ENCODE data around the gene ABHD16B.
"Not testable (repeated sequence)": the region's sequence is repeated elsewhere in the genome, so short reads cannot be mapped to it uniquely, and the experiment has no call there.

ABHD16B gene

DNA sequence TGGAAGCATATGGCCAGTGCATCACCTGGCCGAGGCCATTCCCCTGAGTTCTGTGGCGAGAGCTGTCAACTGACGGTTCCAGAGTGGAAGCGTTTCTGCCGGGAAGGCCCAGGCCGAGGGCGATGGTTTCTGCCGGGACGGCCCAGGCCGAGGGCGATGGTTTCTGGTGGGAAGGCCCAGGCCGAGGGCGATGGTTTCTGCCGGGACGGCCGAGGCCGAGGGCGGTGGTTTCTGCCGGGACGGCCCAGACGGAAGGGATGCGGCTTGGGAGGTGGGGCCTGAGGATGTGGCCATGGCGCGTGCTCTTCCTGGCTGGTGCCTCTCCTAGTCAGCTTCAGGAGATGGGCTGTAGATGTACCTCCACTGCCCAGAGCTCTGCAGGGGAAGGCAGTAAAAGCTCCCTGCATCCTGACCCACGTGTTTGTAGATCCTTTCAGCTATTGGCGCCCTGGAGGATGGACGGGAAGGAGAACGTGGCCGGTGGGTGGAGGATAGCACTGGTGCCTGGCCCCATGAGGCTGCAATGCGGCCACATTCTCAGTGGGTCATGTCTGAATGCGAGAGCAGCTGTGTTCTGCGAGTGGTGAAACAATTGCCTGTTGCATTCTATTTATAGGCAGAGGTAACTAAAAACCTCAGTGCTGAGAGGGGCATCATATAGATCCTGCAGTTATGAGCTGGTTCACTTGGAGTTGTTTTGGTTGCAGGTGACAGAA lies 16.6 kb downstream of the ABHD16B start:
- no peak for DNase-seq (ENCODE audit: insufficient read length, low spot score)
- FAIRE-seq = no peak

GRCh38 chr20:63878899-63879663 lies 17.8 kb downstream of the ABHD16B start:
- DNase-seq (ENCODE audit: insufficient read length, low spot score) (no peak), FAIRE-seq (no peak)
- TF ChIP-seq SPI1 (IDR thresholded peaks at IDR 0.05; ENCODE audit: low read depth, low read length) = no peak

More for the DNA sequence above, 16.6 kb downstream of the ABHD16B start:
- TF ChIP-seq TAF1 (IDR thresholded peaks at IDR 0.05; ENCODE audit: low read depth, low read length) (no peak), SPI1 (IDR thresholded peaks at IDR 0.05; ENCODE audit: low read depth, low read length) (no peak), PAX5 (IDR thresholded peaks at IDR 0.05; ENCODE audit: insufficient read depth, low read length, severe bottlenecking) (no peak), POU2F2 (IDR thresholded peaks at IDR 0.05; ENCODE audit: low read depth, low read length) (no peak), POLR2AphosphoS5 (IDR thresholded peaks at IDR 0.05; ENCODE audit: low read depth, low read length) (no peak), POLR2A (IDR thresholded peaks at IDR 0.05; ENCODE audit: low read depth, low read length) (no peak)

- not testable (repeated sequence) for DNase-seq (ENCODE audit: insufficient read length, low spot score); FAIRE-seq
Measured at GRCh38 chr20:63880901-63881300, 19.6 kb downstream of the ABHD16B start.

- DNase-seq (ENCODE audit: insufficient read length, low spot score) (no peak), FAIRE-seq (no peak)
- TF ChIP-seq POU2F2 (IDR thresholded peaks at IDR 0.05; ENCODE audit: low read depth, low read length) = no peak
- TF ChIP-seq POLR2AphosphoS5 (IDR thresholded peaks at IDR 0.05; ENCODE audit: low read depth, low read length) = no peak
- no peak; the same call in 1 of the 2 replicates for TF ChIP-seq POLR2A (IDR thresholded peaks at IDR 0.05; ENCODE audit: low read depth, low read length)
- TF ChIP-seq PAX5 (IDR thresholded peaks at IDR 0.05; ENCODE audit: insufficient read depth, low read length, severe bottlenecking) = no peak
- TF ChIP-seq TAF1 (IDR thresholded peaks at IDR 0.05; ENCODE audit: low read depth, low read length) = no peak
- no peak for TF ChIP-seq SPI1 (IDR thresholded peaks at IDR 0.05; ENCODE audit: low read depth, low read length)
Measured at GRCh38 chr20:63881451-63882226, 20.3 kb downstream of the ABHD16B start.

DNA sequence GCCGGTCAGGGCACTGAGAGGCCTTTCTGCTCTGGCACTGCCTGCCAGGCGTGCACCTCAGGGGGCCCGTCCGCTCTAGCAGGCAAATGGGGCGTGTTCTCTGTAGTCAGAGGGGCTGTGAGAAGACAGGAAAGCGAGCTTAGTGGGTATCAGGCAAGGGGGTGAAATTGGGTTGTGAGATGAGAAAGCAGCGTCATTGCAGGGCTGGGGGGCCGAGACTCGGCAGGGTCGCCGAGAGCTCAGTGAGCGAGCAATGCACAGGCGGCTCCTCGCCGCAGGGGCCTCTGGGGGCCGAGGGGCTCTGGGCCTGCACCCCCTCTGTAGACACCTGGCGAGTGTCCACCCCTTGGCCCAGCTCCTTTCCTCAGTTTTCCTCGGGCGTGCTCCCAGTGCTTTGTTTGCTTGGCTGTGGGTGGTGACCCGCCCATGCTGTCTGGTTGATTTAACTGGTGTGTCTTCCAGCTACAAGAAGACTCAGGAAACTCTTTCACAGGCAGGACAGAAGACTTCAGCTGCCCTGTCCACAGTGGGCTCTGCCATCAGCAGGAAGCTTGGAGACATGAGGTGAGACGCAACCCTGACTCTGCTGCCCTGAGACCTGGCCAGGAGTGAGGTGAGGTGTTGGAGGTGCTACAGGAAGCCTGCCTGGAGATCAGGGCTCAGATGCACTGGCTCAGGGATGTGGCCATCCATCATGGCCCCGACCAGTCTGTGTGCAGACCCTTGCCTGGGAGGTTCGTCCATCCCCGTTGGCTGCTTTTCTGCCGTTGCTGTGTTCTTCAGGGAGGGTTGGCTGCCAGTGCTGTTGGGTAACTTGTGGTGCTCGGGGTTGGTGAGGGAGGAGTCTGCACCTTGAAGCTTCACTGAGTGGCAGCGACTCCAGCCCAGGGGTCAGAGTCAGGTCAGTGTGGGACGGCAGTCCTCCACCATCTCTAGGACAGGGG lies 21.2 kb downstream of the ABHD16B start:
- DNase-seq (ENCODE audit: insufficient read length, low spot score) = no peak
- no peak for FAIRE-seq
- no peak for TF ChIP-seq POLR2A (IDR thresholded peaks at IDR 0.05; ENCODE audit: low read depth, low read length)
- TF ChIP-seq TAF1 (IDR thresholded peaks at IDR 0.05; ENCODE audit: low read depth, low read length) = no peak
- TF ChIP-seq POLR2AphosphoS5 (IDR thresholded peaks at IDR 0.05; ENCODE audit: low read depth, low read length) = no peak
- no peak for TF ChIP-seq SPI1 (IDR thresholded peaks at IDR 0.05; ENCODE audit: low read depth, low read length)
- TF ChIP-seq PAX5 (IDR thresholded peaks at IDR 0.05; ENCODE audit: insufficient read depth, low read length, severe bottlenecking) = no peak
- no peak for TF ChIP-seq POU2F2 (IDR thresholded peaks at IDR 0.05; ENCODE audit: low read depth, low read length)

GRCh38 chr20:63883201-63883593 lies 21.9 kb downstream of the ABHD16B start:
- FAIRE-seq (no peak), DNase-seq (ENCODE audit: insufficient read length, low spot score) (no peak)
- no peak for TF ChIP-seq POLR2AphosphoS5 (IDR thresholded peaks at IDR 0.05; ENCODE audit: low read depth, low read length)
- no peak for TF ChIP-seq SPI1 (IDR thresholded peaks at IDR 0.05; ENCODE audit: low read depth, low read length)
- no peak for TF ChIP-seq PAX5 (IDR thresholded peaks at IDR 0.05; ENCODE audit: insufficient read depth, low read length, severe bottlenecking)
- no peak for TF ChIP-seq TAF1 (IDR thresholded peaks at IDR 0.05; ENCODE audit: low read depth, low read length)
- no peak for TF ChIP-seq POLR2A (IDR thresholded peaks at IDR 0.05; ENCODE audit: low read depth, low read length)
- TF ChIP-seq POU2F2 (IDR thresholded peaks at IDR 0.05; ENCODE audit: low read depth, low read length) = no peak

DNA sequence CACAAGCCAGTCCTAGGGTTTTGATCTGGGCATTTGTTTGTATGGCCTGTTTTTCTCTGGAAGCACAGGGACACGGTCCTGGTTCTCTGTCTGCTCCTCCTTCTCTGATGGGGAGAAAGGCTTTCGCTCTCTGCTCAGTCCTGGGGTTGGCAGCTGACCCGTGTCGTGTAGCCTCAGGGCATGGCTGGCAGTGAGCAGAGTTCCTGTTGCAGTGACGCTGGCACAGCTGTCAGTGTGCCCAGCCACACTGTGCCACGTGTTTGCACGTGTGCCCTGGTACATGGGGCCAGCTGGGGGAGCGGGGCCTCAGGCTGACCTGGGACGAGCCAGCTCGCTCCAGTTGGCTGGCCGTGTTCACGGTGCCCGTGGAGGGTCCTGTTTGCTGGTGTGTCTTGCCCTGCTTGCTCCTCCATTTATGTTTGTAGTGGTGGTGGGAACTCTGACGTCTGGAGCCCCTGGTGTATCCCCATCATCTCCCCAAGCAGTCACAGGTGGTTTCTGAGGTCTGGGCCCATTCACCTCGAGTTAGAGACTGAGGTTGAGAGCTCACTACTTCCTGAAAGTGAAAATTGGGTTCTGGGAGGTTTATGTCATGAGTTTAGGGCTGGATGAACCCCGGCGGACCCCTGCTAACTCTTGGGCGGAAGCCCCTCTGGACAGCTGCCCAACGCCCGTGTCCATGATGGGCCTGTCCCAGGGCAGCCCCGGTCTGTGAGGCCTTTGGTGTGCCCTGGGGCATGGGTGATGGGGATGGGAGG lies 23.4 kb downstream of the ABHD16B start:
- TF ChIP-seq PAX5 (IDR thresholded peaks at IDR 0.05; ENCODE audit: insufficient read depth, low read length, severe bottlenecking) = no peak
- TF ChIP-seq TAF1 (IDR thresholded peaks at IDR 0.05; ENCODE audit: low read depth, low read length) = no peak
- no peak for TF ChIP-seq POLR2A (IDR thresholded peaks at IDR 0.05; ENCODE audit: low read depth, low read length)
- TF ChIP-seq POU2F2 (IDR thresholded peaks at IDR 0.05; ENCODE audit: low read depth, low read length) = no peak
- TF ChIP-seq SPI1 (IDR thresholded peaks at IDR 0.05; ENCODE audit: low read depth, low read length) = no peak
- no peak for FAIRE-seq
- no peak for DNase-seq (ENCODE audit: insufficient read length, low spot score)

DNA sequence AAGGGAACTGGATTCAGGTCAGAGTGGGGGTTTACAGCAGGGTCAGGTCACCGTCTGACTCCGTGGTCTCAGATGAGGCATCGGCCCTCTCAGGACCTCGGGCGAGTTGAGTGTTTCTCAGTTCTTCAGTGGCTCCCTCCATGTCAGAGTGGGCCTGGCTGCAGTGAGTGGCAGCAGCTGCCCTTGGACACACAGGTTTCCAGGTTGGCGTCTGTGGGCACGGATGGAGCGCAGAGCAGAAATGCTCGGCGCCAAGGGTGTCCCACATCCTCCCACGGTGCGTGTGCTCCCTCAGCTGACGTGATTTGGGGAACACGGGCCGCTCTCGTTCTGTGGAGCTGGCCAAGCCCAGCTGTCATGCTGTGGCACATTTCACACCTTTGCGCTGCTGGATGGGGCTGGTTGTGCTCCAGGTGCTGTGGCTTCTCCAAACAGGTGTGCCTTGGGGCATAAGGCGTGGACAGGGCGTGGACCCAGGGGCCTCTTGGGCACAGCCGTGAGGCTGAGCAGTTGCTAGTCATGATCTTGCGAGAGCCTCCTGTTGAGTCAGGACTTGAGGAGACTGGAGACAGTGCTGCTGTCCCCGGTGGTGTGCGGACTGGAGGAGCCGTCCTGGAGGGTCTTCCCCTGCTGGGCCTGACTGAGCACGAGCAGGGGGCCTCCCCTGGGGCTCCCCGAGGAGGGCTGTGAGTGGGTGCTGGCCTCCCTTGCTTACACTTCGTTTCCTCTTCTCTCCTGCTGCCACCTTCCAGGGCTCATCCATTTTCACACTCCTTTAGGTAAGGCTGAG lies 24.2 kb downstream of the ABHD16B start:
- FAIRE-seq (peak; percentile 28), DNase-seq (ENCODE audit: insufficient read length, low spot score) (no peak)
- TF ChIP-seq POLR2A (IDR thresholded peaks at IDR 0.05; ENCODE audit: low read depth, low read length) (no peak), PAX5 (IDR thresholded peaks at IDR 0.05; ENCODE audit: insufficient read depth, low read length, severe bottlenecking) (no peak), SPI1 (IDR thresholded peaks at IDR 0.05; ENCODE audit: low read depth, low read length) (no peak), POLR2AphosphoS5 (IDR thresholded peaks at IDR 0.05; ENCODE audit: low read depth, low read length) (no peak), TAF1 (IDR thresholded peaks at IDR 0.05; ENCODE audit: low read depth, low read length) (no peak)
